Measurements from ENCODE around the gene GDPD5.

Gene GDPD5

DNA sequence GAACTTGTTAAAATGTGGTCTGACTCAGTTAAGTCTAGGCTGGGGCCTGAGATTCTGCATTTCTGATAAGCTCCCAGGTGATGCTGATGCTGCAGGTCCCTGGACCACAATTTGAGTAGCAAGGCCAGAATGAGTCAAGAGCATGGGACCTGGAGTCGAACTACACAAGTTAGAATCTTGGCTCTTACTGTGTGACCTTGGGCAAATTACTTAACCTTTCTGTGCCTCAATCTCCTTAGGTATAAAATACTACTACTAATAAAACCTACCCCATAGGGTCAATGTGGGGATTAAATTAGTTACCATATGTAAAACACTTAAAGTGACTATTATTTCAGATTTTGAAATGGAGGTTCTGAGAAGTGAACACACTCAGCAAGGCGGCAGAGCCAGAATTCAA lies 34.3 kb downstream of the GDPD5 start:
- H3K9ac ChIP-seq (ENCODE audit: low read length) = no peak overlapping the region
- H3K27ac ChIP-seq (ENCODE audit: low read length) = no peak overlapping the region
- H3K9me3 ChIP-seq (ENCODE audit: control insufficient read depth, low read depth, low read length) = no peaks in the 10 kb centered on the region
- no peaks in the 10 kb centered on the region for H3K36me3 ChIP-seq (ENCODE audit: control insufficient read depth, low read depth, low read length)
- H3K4me3 ChIP-seq (ENCODE audit: low read length) = no peak overlapping the region
- H3K4me1 ChIP-seq (ENCODE audit: control insufficient read depth, low read depth, low read length) = peaks cover 12% of the 10 kb centered on the region
- no peaks in the 10 kb centered on the region for H3K27me3 ChIP-seq (ENCODE audit: control insufficient read depth, insufficient read depth, low read length)

DNA sequence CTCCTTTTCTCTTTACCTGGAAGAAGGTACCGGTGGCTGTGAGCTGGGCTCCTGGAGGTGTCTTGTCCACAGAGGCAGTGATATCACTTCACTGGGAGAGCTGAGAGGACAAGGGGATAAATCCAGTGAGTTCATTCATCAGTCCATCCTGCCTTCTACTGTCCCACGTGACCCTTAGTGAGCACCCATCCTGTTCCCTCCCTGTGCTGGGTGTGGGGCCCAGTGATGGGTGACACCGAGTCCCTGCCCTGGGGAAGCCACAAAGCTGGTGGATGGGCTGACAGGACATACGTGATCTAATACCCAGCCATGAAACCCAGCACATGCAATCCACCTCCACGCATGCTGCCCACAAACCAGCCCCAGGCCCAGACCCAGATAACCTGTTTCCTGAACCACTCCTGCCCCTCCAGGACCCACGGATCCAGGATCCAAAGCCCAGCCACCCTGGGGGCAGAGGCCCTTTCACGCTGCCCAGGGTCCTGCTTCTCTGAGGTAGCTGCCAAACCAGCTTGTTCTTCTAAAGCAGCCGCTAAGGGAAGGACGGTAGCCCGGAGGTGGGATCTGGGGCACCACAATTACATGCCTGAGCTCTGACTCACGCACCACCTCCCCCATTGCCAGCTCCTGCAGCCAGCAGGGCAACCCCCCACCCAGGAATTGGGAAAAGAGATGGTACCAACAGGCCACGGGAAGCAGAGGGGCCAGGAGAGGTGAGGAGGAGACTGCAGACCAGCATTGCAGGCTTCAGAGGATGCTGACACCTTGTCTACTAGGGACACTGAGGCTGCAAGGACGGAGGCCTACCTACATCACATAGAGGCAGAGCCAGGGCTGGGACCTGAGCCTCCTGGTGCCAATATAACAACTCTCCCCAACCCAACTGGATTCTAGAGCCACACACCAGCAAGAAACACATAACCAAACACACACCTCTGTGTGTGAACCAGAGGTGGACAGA lies 35.2 kb downstream of the GDPD5 start:
- no peak overlapping the region for H3K4me3 ChIP-seq (ENCODE audit: low read length)
- no peaks in the 10 kb centered on the region for H3K36me3 ChIP-seq (ENCODE audit: control insufficient read depth, low read depth, low read length)
- H3K9ac ChIP-seq (ENCODE audit: low read length) = peak overlapping the region; percentile 15
- peaks cover 12% of the 10 kb centered on the region for H3K4me1 ChIP-seq (ENCODE audit: control insufficient read depth, low read depth, low read length)
- no peaks in the 10 kb centered on the region for H3K27me3 ChIP-seq (ENCODE audit: control insufficient read depth, insufficient read depth, low read length)
- no peak overlapping the region for H3K27ac ChIP-seq (ENCODE audit: low read length)
- H3K9me3 ChIP-seq (ENCODE audit: control insufficient read depth, low read depth, low read length) = no peaks in the 10 kb centered on the region

DNA sequence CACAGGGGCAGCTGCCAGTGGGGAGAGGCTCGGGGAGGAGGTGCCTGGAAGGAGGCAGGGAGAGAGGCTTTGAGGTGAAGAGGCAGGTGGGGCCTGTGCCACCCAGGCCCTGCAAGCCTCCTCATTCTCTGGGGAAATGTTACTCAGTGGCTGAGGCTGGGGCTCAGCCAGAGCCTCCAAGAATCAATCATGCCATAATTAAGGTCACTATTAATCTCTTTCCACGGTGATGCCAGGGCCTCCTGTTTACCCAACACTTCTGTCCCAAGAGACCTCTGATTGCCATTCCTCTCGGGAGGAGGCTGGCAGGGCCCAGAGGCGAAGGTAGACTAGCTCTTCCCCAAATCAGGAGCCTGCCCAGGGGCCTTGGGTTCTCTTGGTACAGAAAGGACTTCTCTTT lies 38.4 kb downstream of the GDPD5 start:
- Histone ChIP-seq H3K36me3 (ENCODE audit: control insufficient read depth, low read depth, low read length) (no peaks in the 10 kb centered on the region), H3K9ac (ENCODE audit: low read length) (no peak overlapping the region), H3K4me1 (ENCODE audit: control insufficient read depth, low read depth, low read length) (peaks cover 12% of the 10 kb centered on the region), H3K27me3 (ENCODE audit: control insufficient read depth, insufficient read depth, low read length) (no peaks in the 10 kb centered on the region), H3K27ac (ENCODE audit: low read length) (no peak overlapping the region), H3K4me3 (ENCODE audit: low read length) (no peak overlapping the region), H3K9me3 (ENCODE audit: control insufficient read depth, low read depth, low read length) (no peaks in the 10 kb centered on the region)

DNA sequence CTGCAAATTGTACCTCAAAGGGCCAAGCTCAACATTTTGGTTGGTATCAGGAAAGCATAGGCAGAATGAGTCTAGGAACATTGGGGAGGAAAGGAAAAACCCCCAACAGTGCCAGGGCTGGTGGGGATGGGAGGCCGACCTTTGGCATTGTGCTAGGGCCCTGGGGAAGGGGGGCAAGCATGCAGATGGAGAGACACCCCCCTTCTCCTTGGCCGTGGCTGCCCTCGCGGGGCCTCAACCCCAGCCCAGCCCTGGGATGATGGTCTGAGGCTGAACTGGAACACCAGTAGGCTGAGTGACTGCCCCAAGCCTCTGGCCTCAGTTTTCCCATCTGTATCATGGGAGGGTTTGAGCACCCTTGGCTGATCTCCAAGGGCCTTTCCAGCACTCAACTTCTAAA lies 40.0 kb downstream of the GDPD5 start:
- Histone ChIP-seq H3K27ac (ENCODE audit: low read length) (no peak overlapping the region), H3K27me3 (ENCODE audit: control insufficient read depth, insufficient read depth, low read length) (no peaks in the 10 kb centered on the region), H3K36me3 (ENCODE audit: control insufficient read depth, low read depth, low read length) (no peaks in the 10 kb centered on the region), H3K9ac (ENCODE audit: low read length) (no peak overlapping the region), H3K4me1 (ENCODE audit: control insufficient read depth, low read depth, low read length) (peaks cover 6% of the 10 kb centered on the region), H3K4me3 (ENCODE audit: low read length) (no peak overlapping the region), H3K9me3 (ENCODE audit: control insufficient read depth, low read depth, low read length) (no peaks in the 10 kb centered on the region)

DNA sequence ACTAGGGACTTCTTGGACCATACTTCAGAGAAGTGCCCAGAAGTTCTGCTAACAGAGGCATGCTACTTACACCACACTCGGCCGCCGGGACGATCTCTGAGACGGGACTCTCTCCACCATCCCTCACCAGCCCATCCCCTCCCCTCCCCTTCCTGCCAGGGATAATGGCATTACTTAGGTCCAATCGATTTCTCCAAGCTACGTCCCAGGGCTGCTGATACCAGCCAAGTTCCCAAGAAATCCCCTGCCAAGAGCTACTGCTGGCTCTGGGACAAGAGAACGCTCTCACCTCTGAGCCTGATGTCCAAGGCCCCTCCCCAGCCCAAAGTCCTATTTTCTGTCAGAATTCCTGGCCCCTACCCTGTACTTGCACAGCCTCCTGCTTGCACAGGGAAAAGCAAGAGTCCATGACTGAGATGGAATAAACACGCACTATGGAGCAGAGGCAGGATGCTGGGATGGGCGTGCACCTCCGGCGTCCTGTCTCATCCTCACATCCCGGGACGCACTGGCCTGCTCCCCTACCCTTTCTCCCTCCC lies 42.7 kb downstream of the GDPD5 start:
- Histone ChIP-seq H3K4me1 (ENCODE audit: control insufficient read depth, low read depth, low read length) (no peaks in the 10 kb centered on the region), H3K36me3 (ENCODE audit: control insufficient read depth, low read depth, low read length) (no peaks in the 10 kb centered on the region), H3K9me3 (ENCODE audit: control insufficient read depth, low read depth, low read length) (no peaks in the 10 kb centered on the region), H3K4me3 (ENCODE audit: low read length) (no peak overlapping the region), H3K9ac (ENCODE audit: low read length) (no peak overlapping the region), H3K27me3 (ENCODE audit: control insufficient read depth, insufficient read depth, low read length) (no peaks in the 10 kb centered on the region), H3K27ac (ENCODE audit: low read length) (no peak overlapping the region)

DNA sequence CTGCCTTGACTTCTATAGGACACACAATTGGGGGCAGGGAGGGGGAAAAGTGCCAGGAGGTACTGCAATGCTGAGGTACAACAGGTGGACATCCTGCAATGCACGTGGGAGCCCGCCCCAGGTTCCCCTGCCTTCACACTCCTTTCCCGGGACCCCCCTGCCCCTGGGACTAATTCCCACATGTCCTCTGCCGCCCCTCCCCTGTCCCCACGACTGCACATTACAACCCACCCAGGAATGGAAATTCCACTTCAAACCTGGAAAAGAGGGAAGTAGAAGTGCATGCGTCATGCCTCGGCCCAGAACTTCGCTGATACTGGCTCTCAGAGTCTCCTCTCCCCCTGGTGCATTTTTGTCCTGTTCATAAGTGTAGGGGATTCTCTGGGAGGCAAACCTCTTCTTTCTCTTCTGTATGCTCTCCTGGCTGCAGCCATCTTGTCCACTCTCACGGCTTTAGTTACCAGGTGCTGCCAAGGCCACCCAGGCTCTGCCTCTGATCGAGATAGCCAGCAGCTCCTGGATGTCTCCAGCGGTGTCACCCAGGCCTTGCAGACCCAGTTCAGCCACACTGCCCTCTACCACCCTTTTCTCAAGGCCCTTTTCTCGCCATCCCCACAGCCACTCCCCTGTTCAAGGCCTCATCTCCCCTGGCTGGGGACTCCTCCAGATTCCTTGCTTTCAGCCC lies 43.7 kb downstream of the GDPD5 start:
- H3K4me3 ChIP-seq (ENCODE audit: low read length) = no peak overlapping the region
- H3K4me1 ChIP-seq (ENCODE audit: control insufficient read depth, low read depth, low read length) = no peaks in the 10 kb centered on the region

DNA sequence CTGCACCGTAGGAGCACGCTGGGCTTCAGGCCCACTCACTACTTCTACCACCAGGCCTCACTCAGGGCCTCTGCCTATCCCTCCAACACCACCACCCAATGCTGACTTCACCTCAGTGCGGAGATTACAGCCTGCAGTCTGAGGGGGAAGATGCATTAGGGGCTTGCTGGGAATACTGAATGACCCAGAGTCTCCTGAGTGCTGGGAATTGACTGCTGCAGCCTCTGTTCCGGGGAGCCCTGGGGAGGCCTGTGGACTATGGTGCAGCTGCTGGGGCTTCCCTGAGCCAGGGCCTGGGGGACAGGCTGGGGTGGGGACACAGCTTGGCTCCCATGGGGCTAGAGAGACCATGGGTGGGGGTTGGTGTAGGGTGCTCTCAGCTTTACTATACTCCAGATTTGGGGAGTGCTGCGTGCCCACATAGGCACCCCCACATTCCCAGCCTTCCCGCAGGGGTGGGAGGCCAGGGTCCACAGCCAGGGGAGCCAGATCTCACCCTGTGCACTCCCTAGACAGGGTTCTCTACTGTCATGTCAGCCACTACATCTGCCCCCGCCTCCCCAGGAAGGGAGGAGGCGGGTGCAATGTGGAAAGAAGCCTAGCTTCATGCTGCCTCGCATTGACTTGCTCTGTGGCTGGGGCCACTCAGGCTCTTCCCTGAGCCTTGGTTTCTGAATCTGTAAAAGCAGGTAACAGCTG lies 44.4 kb downstream of the GDPD5 start:
- H3K4me3 ChIP-seq (ENCODE audit: low read length) = no peak overlapping the region
- H3K9me3 ChIP-seq (ENCODE audit: control insufficient read depth, low read depth, low read length) = no peaks in the 10 kb centered on the region
- H3K36me3 ChIP-seq (ENCODE audit: control insufficient read depth, low read depth, low read length) = no peaks in the 10 kb centered on the region
- no peaks in the 10 kb centered on the region for H3K4me1 ChIP-seq (ENCODE audit: control insufficient read depth, low read depth, low read length)
- H3K9ac ChIP-seq (ENCODE audit: low read length) = no peak overlapping the region
- H3K27me3 ChIP-seq (ENCODE audit: control insufficient read depth, insufficient read depth, low read length) = no peaks in the 10 kb centered on the region
- H3K27ac ChIP-seq (ENCODE audit: low read length) = no peak overlapping the region

More for the DNA sequence above, 43.7 kb downstream of the GDPD5 start:
- Histone ChIP-seq H3K27ac (ENCODE audit: low read length) (no peak overlapping the region), H3K27me3 (ENCODE audit: control insufficient read depth, insufficient read depth, low read length) (no peaks in the 10 kb centered on the region), H3K36me3 (ENCODE audit: control insufficient read depth, low read depth, low read length) (no peaks in the 10 kb centered on the region), H3K9ac (ENCODE audit: low read length) (no peak overlapping the region), H3K9me3 (ENCODE audit: control insufficient read depth, low read depth, low read length) (no peaks in the 10 kb centered on the region)

DNA sequence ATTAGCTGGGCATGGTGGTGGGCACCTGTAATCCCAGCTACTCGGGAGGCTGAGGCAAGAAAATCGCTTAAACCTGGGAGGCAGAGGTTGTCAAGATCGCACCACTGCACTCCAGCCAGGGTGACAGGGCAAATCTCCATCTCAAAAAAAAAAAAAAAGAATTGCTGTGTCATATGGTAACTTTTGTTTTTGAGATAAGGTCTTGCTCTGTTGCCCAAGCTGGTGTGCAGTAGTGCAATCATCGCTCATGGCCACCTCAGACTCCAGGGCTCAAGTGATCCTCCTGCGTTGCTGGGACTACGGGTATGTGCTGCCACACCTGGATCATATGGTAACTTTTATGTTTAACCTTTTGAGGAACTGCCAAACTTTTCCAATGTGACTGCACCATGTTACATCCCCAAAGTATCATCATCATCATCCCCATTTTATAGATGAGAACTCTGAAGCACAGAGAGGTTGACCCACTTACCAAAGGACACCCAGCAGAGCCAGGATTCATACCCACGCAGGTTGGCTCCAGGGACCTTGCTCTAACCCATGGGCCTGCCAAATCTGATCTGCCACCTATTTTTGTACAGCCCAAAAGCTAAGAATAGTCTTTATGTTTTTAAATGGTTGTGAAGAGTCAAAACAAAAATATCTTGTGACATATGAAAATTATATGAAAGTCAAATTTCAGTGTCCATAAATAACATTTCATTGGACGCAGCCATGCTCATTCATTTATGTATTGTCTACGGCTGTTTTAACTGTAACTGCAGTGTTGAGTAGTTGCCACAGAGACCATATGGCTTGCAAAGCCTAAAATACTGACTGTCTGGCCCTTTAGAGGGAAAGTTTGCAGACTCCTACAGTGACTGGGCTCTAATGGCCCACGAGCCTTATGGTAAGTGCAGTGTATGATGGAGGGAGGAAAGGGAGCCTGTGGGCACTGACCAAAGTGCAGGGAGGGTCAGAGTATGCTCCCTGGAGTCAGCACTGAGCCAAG lies 45.3 kb downstream of the GDPD5 start:
- Histone ChIP-seq H3K27me3 (ENCODE audit: control insufficient read depth, insufficient read depth, low read length) (no peaks in the 10 kb centered on the region), H3K9me3 (ENCODE audit: control insufficient read depth, low read depth, low read length) (no peaks in the 10 kb centered on the region), H3K27ac (ENCODE audit: low read length) (no peak overlapping the region), H3K4me3 (ENCODE audit: low read length) (no peak overlapping the region), H3K9ac (ENCODE audit: low read length) (no peak overlapping the region), H3K4me1 (ENCODE audit: control insufficient read depth, low read depth, low read length) (no peaks in the 10 kb centered on the region), H3K36me3 (ENCODE audit: control insufficient read depth, low read depth, low read length) (no peaks in the 10 kb centered on the region)

DNA sequence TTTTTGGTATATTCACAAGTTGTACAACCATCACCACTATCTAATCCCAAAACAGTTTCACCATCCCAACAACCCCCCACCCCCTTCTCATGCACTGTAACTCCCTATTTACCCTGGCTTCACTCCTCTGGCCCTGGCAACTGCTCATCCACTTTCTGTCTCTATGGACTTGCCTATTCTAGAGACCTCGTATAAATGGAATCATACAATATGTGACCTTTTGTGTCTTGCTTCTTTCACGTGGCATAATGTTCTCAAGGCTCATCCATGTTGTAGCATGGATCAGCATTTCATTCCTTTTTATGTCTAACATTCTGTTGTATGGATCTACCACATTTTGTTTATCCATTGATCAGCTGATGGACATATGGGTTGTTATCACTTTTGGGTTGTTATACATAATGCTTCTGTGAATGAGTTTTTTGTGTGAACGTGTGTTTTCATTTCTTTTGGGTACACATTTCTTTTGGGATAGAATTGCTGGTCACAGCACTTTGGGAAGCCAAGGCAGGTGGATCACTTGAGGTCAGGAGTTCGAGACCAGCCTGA lies 46.1 kb downstream of the GDPD5 start:
- no peaks in the 10 kb centered on the region for H3K4me1 ChIP-seq (ENCODE audit: control insufficient read depth, low read depth, low read length)
- no peaks in the 10 kb centered on the region for H3K36me3 ChIP-seq (ENCODE audit: control insufficient read depth, low read depth, low read length)

DNA sequence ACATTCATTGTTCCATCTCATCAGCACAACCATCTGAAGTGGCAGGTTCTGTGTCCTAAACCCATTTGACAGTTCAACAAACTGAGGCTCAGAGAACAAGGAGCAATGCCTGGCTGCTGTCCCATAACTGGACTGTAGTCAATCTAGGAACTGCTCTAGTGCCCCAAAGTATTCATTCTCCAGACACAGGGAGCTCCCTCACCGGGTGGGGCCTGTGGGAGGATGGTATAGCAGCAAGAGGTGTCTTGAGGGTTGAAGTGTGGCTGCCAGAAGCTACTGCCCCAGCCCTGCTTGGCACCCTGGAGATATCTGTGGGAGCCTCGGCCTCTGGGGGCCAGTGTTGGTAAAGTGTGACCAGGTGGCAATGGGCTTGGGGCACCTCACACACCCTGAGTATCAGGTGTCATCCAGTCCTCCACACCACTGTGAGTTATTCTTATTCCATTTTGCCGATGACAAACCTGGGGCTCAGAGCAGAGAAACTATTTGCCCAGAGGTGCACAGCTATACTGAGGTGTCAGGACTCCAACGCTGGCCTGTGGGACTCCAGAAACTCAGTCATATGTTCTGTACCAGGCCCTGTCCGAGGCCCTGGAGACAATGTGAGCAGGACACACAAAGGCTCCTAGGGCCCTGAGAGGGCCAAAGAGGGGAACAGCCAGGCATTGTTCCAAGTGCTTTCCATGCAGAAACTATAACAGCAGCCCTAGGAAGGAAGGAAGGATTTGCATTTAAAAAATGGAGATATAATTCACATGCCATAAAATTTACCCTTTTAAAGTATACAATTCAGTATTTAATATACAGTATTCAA lies 46.8 kb downstream of the GDPD5 start:
- Histone ChIP-seq H3K4me1 (ENCODE audit: control insufficient read depth, low read depth, low read length) (no peaks in the 10 kb centered on the region), H3K36me3 (ENCODE audit: control insufficient read depth, low read depth, low read length) (no peaks in the 10 kb centered on the region), H3K4me3 (ENCODE audit: low read length) (no peak overlapping the region), H3K9me3 (ENCODE audit: control insufficient read depth, low read depth, low read length) (no peaks in the 10 kb centered on the region), H3K9ac (ENCODE audit: low read length) (no peak overlapping the region), H3K27me3 (ENCODE audit: control insufficient read depth, insufficient read depth, low read length) (no peaks in the 10 kb centered on the region), H3K27ac (ENCODE audit: low read length) (no peak overlapping the region)

More for the DNA sequence above, 46.1 kb downstream of the GDPD5 start:
- Histone ChIP-seq H3K4me3 (ENCODE audit: low read length) (no peak overlapping the region), H3K9me3 (ENCODE audit: control insufficient read depth, low read depth, low read length) (no peaks in the 10 kb centered on the region), H3K27me3 (ENCODE audit: control insufficient read depth, insufficient read depth, low read length) (no peaks in the 10 kb centered on the region), H3K9ac (ENCODE audit: low read length) (no peak overlapping the region), H3K27ac (ENCODE audit: low read length) (no peak overlapping the region)
